ENCODE data around the gene HOXA3. TPM values are rescaled to one million over a fixed set of nuclear protein-coding genes. Genes with fewer than 3 reads are reported as not detected.

Gene HOXA3
- total and polyA plus RNA-seq, 4 donors = 3.8 to 20.8 (median 10.9) TPM

- Histone ChIP-seq H3K36me3 (ENCODE audit: control insufficient read depth in 1 of 2, insufficient read depth in 2 of 2, low read length in 1 of 2) (no peaks in the 10 kb centered on the region), H3K27ac (ENCODE audit: low read depth in 1 of 2, low read length in 2 of 2) (no peak overlapping the region), H3K4me3 (ENCODE audit: low read length in 2 of 2) (no peak overlapping the region), H3K27me3 (ENCODE audit: control insufficient read depth in 1 of 2, insufficient read depth in 2 of 2, low read length in 1 of 2) (no peaks in the 10 kb centered on the region), H3K4me1 (ENCODE audit: control insufficient read depth in 1 of 2, insufficient read depth in 2 of 2, low read length in 2 of 2) (no peaks in the 10 kb centered on the region), H3K9me3 (ENCODE audit: control insufficient read depth, low read length) (peaks cover 3% of the 10 kb centered on the region)
- DNase-seq = no peak
- ATAC-seq (ENCODE audit: low FRiP score) = no peak
- 84% methylated on average over 3 of the region's 3 CpGs for WGBS, 2 donors
- intact Hi-C loops (cut with DNase I) = no loop called here
These were observed 61.3 kb downstream of the HOXA3 start for GRCh38 chr7:27091105-27091504.

- ATAC-seq (ENCODE audit: low FRiP score) (no peak), DNase-seq (no peak)
- Histone ChIP-seq H3K27ac (ENCODE audit: low read depth in 1 of 2, low read length in 2 of 2) (no peak overlapping the region), H3K4me1 (ENCODE audit: control insufficient read depth in 1 of 2, insufficient read depth in 2 of 2, low read length in 2 of 2) (no peaks in the 10 kb centered on the region), H3K9me3 (ENCODE audit: control insufficient read depth, low read length) (peaks cover 3% of the 10 kb centered on the region), H3K4me3 (ENCODE audit: low read length in 2 of 2) (no peak overlapping the region), H3K27me3 (ENCODE audit: control insufficient read depth in 1 of 2, insufficient read depth in 2 of 2, low read length in 1 of 2) (peaks cover 0 to 2% of the 10 kb centered on the region in 2 donors), H3K36me3 (ENCODE audit: control insufficient read depth in 1 of 2, insufficient read depth in 2 of 2, low read length in 1 of 2) (no peaks in the 10 kb centered on the region)
- intact Hi-C loops (cut with DNase I) = no loop called here
- 25 to 29% methylated on average over 68 of the region's 68 CpGs for WGBS, 2 donors
These were observed 64.1 kb downstream of the HOXA3 start for GRCh38 chr7:27088002-27088922.

GRCh38 chr7:27083646-27084045 lies 68.7 kb downstream of the HOXA3 start:
- peaks cover 0 to 2% of the 10 kb centered on the region in 2 donors for H3K27me3 ChIP-seq (ENCODE audit: control insufficient read depth in 1 of 2, insufficient read depth in 2 of 2, low read length in 1 of 2)
- no peak overlapping the region for H3K4me3 ChIP-seq (ENCODE audit: low read length in 2 of 2)
- H3K9me3 ChIP-seq (ENCODE audit: control insufficient read depth, low read length) = peaks cover 3% of the 10 kb centered on the region
- no peaks in the 10 kb centered on the region for H3K4me1 ChIP-seq (ENCODE audit: control insufficient read depth in 1 of 2, insufficient read depth in 2 of 2, low read length in 2 of 2)
- no peak overlapping the region for H3K27ac ChIP-seq (ENCODE audit: low read depth in 1 of 2, low read length in 2 of 2)
- intact Hi-C loops (cut with DNase I) = no loop called here
- no peaks in the 10 kb centered on the region for H3K36me3 ChIP-seq (ENCODE audit: control insufficient read depth in 1 of 2, insufficient read depth in 2 of 2, low read length in 1 of 2)
- WGBS, 2 donors = 92 to 97% methylated on average over 2 of the region's 2 CpGs
- DNase-seq (no peak), ATAC-seq (ENCODE audit: low FRiP score) (no peak)

GRCh38 chr7:27082171-27082570 lies 70.2 kb downstream of the HOXA3 start:
- intact Hi-C loops (cut with DNase I) = no loop called here
- H3K9me3 ChIP-seq (ENCODE audit: control insufficient read depth, low read length) = no peaks in the 10 kb centered on the region
- ATAC-seq (ENCODE audit: low FRiP score) (no peak), DNase-seq (no peak)
- H3K4me1 ChIP-seq (ENCODE audit: control insufficient read depth in 1 of 2, insufficient read depth in 2 of 2, low read length in 2 of 2) = no peaks in the 10 kb centered on the region
- H3K36me3 ChIP-seq (ENCODE audit: control insufficient read depth in 1 of 2, insufficient read depth in 2 of 2, low read length in 1 of 2) = no peaks in the 10 kb centered on the region
- 88 to 94% methylated on average over 1 of the region's 1 CpG for WGBS, 2 donors
- H3K27ac ChIP-seq (ENCODE audit: low read depth in 1 of 2, low read length in 2 of 2) = no peak overlapping the region
- peaks cover 0 to 2% of the 10 kb centered on the region in 2 donors for H3K27me3 ChIP-seq (ENCODE audit: control insufficient read depth in 1 of 2, insufficient read depth in 2 of 2, low read length in 1 of 2)
- H3K4me3 ChIP-seq (ENCODE audit: low read length in 2 of 2) = no peak overlapping the region

GRCh38 chr7:27080844-27081436 lies 71.4 kb downstream of the HOXA3 start:
- DNase-seq (no peak), ATAC-seq (ENCODE audit: low FRiP score) (no peak)
- H3K27me3 ChIP-seq (ENCODE audit: control insufficient read depth in 1 of 2, insufficient read depth in 2 of 2, low read length in 1 of 2) = peaks cover 0 to 2% of the 10 kb centered on the region in 2 donors
- no peaks in the 10 kb centered on the region for H3K9me3 ChIP-seq (ENCODE audit: control insufficient read depth, low read length)
- intact Hi-C loops (cut with DNase I) = no loop called here
- no peaks in the 10 kb centered on the region for H3K4me1 ChIP-seq (ENCODE audit: control insufficient read depth in 1 of 2, insufficient read depth in 2 of 2, low read length in 2 of 2)
- H3K36me3 ChIP-seq (ENCODE audit: control insufficient read depth in 1 of 2, insufficient read depth in 2 of 2, low read length in 1 of 2) = no peaks in the 10 kb centered on the region
- H3K4me3 ChIP-seq (ENCODE audit: low read length in 2 of 2) = no peak overlapping the region
- WGBS, 2 donors = 75 to 80% methylated on average over 4 of the region's 4 CpGs
- no peak overlapping the region for H3K27ac ChIP-seq (ENCODE audit: low read depth in 1 of 2, low read length in 2 of 2)

- Histone ChIP-seq H3K9me3 (ENCODE audit: control insufficient read depth, low read length) (no peaks in the 10 kb centered on the region), H3K4me3 (ENCODE audit: low read length in 2 of 2) (no peak overlapping the region), H3K27ac (ENCODE audit: low read depth in 1 of 2, low read length in 2 of 2) (no peak overlapping the region), H3K4me1 (ENCODE audit: control insufficient read depth in 1 of 2, insufficient read depth in 2 of 2, low read length in 2 of 2) (no peaks in the 10 kb centered on the region), H3K36me3 (ENCODE audit: control insufficient read depth in 1 of 2, insufficient read depth in 2 of 2, low read length in 1 of 2) (no peaks in the 10 kb centered on the region), H3K27me3 (ENCODE audit: control insufficient read depth in 1 of 2, insufficient read depth in 2 of 2, low read length in 1 of 2) (peaks cover 0 to 2% of the 10 kb centered on the region in 2 donors)
- 89 to 97% methylated on average over 1 of the region's 1 CpG for WGBS, 2 donors
- DNase-seq (no peak), ATAC-seq (ENCODE audit: low FRiP score) (no peak)
- intact Hi-C loops (cut with DNase I) = no loop called here
These were observed 73.0 kb downstream of the HOXA3 start for GRCh38 chr7:27079234-27079975.

GRCh38 chr7:27078616-27079233 lies 73.7 kb downstream of the HOXA3 start:
- WGBS, 2 donors = 93% methylated on average over 5 of the region's 5 CpGs
- no peak for ATAC-seq (ENCODE audit: low FRiP score)

GRCh38 chr7:27073076-27073475 lies 79.3 kb downstream of the HOXA3 start:
- no peaks in the 10 kb centered on the region for H3K4me1 ChIP-seq (ENCODE audit: control insufficient read depth in 1 of 2, insufficient read depth in 2 of 2, low read length in 2 of 2)
- ATAC-seq (ENCODE audit: low FRiP score) (no peak), DNase-seq (no peak)
- H3K27ac ChIP-seq (ENCODE audit: low read depth in 1 of 2, low read length in 2 of 2) = no peak overlapping the region
- no peak overlapping the region for H3K4me3 ChIP-seq (ENCODE audit: low read length in 2 of 2)
- H3K36me3 ChIP-seq (ENCODE audit: control insufficient read depth in 1 of 2, insufficient read depth in 2 of 2, low read length in 1 of 2) = no peaks in the 10 kb centered on the region
- no peaks in the 10 kb centered on the region for H3K9me3 ChIP-seq (ENCODE audit: control insufficient read depth, low read length)
- H3K27me3 ChIP-seq (ENCODE audit: control insufficient read depth in 1 of 2, insufficient read depth in 2 of 2, low read length in 1 of 2) = no peaks in the 10 kb centered on the region
- intact Hi-C loops (cut with DNase I) = no loop called here

More at GRCh38 chr7:27078616-27079233, 73.7 kb downstream of the HOXA3 start:
- no peak for DNase-seq
- no peaks in the 10 kb centered on the region for H3K9me3 ChIP-seq (ENCODE audit: control insufficient read depth, low read length)
- H3K4me3 ChIP-seq (ENCODE audit: low read length in 2 of 2) = no peak overlapping the region
- no peak overlapping the region for H3K27ac ChIP-seq (ENCODE audit: low read depth in 1 of 2, low read length in 2 of 2)
- H3K36me3 ChIP-seq (ENCODE audit: control insufficient read depth in 1 of 2, insufficient read depth in 2 of 2, low read length in 1 of 2) = no peaks in the 10 kb centered on the region
- intact Hi-C loops (cut with DNase I) = no loop called here
- no peaks in the 10 kb centered on the region for H3K27me3 ChIP-seq (ENCODE audit: control insufficient read depth in 1 of 2, insufficient read depth in 2 of 2, low read length in 1 of 2)
- no peaks in the 10 kb centered on the region for H3K4me1 ChIP-seq (ENCODE audit: control insufficient read depth in 1 of 2, insufficient read depth in 2 of 2, low read length in 2 of 2)

Data from aorta (tissue), 5 donors.